ENCODE data around the gene PNMA8A.

DNA sequence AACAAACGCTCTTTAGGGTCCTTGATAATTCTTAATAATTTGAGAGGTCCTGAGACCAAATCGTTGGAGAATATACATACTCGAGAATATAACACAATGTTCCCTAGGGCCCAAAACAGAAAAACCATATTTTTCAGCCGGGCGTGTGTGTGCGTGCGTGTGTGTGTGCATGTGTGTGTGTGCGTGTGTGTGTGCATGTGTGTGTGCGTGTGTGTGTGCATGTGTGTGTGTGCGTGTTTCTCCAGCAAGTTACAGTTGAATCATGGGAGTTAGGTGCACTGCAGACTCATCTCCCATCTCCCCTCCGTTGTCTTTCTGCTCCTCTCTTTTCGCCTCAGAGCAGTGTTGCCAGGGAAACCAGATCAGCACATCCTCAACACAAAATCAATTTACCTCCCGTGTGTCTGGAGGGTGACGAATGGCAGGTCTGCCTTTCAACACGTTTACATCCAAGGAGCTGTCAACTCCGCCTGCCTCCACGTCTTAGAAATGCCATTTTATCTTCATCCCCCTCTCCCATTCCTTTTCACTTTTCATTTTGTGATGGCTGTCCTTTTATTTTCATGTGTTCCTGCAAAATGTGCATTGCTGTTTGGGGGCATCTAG lies 32.6 kb upstream of the PNMA8A start:
- TF ChIP-seq, protein P1, sequence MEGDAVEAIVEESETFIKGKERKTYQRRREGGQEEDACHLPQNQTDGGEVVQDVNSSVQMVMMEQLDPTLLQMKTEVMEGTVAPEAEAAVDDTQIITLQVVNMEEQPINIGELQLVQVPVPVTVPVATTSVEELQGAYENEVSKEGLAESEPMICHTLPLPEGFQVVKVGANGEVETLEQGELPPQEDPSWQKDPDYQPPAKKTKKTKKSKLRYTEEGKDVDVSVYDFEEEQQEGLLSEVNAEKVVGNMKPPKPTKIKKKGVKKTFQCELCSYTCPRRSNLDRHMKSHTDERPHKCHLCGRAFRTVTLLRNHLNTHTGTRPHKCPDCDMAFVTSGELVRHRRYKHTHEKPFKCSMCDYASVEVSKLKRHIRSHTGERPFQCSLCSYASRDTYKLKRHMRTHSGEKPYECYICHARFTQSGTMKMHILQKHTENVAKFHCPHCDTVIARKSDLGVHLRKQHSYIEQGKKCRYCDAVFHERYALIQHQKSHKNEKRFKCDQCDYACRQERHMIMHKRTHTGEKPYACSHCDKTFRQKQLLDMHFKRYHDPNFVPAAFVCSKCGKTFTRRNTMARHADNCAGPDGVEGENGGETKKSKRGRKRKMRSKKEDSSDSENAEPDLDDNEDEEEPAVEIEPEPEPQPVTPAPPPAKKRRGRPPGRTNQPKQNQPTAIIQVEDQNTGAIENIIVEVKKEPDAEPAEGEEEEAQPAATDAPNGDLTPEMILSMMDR (IDR thresholded peaks at IDR 0.05; ENCODE audit: poor library complexity), result no peak
- TF ChIP-seq EZH2 (IDR thresholded peaks at IDR 0.05; ENCODE audit: borderline replicate concordance) (no peak), EZH2phosphoT487 (IDR thresholded peaks at IDR 0.05; ENCODE audit: low read depth, severe bottlenecking, unreplicated experiment) (no peak)

Measured in hepatocyte (in vitro differentiated cells).